Measurements from ENCODE around the gene NTHL1.

GRCh38 chr16:2026461-2027023 lies 21.1 kb downstream of the NTHL1 start, which contains the start of gene NHERF2:
- TF ChIP-seq CTCF (conservative IDR thresholded peaks at IDR 0.05) (no peak), EZH2 (IDR thresholded peaks at IDR 0.05; ENCODE audit: low read depth) (no peak)

All from PC-9 (cell line).